Lower leg skin (tissue), 3 donors: ENCODE measurements around the gene KCNIP4.

Experiments
- POLR2A ChIP-seq, 2 donors: fragments of 450-650 bp; IDR thresholded peaks; one replicate each; pipeline ENCODE4 v1.6.1; 2016 to 2017; ENCODE audit warnings: antibody characterized with exemption in 2 of 2, mild to moderate bottlenecking in 1 of 2, moderate library complexity in 1 of 2
- TF ChIP-seq, protein P1 (sequence below), 3 donors: fragments of 450-650 bp; IDR thresholded peaks; one replicate each; pipeline ENCODE4 v1.5.1; 2016; ENCODE audit warnings: antibody characterized with exemption in 3 of 3, mild to moderate bottlenecking in 3 of 3, moderate library complexity in 2 of 3

DNA sequence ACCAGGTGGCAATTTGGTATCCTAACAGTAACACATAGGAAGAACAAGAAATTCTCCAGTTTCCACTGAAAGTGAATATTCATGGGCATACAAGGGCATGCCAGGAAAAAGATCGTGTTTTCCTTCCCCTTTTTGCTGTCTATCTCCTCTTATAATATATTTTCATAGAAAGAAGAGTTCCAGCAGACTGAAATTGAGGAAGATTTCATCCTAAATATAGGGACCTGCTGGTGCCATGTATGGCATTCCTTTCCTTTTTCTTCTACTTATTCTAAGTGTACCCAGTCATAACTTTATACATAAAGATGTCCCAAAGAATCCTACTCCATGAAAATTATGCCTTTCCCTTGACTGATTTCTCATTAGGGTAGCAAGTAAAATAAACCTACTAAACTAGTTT lies 40.8 kb upstream of the KCNIP4 start:
- TF ChIP-seq, protein P1, sequence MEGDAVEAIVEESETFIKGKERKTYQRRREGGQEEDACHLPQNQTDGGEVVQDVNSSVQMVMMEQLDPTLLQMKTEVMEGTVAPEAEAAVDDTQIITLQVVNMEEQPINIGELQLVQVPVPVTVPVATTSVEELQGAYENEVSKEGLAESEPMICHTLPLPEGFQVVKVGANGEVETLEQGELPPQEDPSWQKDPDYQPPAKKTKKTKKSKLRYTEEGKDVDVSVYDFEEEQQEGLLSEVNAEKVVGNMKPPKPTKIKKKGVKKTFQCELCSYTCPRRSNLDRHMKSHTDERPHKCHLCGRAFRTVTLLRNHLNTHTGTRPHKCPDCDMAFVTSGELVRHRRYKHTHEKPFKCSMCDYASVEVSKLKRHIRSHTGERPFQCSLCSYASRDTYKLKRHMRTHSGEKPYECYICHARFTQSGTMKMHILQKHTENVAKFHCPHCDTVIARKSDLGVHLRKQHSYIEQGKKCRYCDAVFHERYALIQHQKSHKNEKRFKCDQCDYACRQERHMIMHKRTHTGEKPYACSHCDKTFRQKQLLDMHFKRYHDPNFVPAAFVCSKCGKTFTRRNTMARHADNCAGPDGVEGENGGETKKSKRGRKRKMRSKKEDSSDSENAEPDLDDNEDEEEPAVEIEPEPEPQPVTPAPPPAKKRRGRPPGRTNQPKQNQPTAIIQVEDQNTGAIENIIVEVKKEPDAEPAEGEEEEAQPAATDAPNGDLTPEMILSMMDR (IDR thresholded peaks at IDR 0.05): no peak
- TF ChIP-seq POLR2A (IDR thresholded peaks at IDR 0.05): no peak
